K562 (cell line): Measurements from ENCODE around the gene CTSH. TPM values are rescaled to one million over a fixed set of nuclear protein-coding genes. Genes with fewer than 3 reads are reported as not detected.
A peak's percentile ranks its signal among the peaks of the same experiment; 100 is the strongest.

Experiments used
- AFF4 ChIP-seq: sonication (generic); formaldehyde crosslinking; IDR thresholded peaks from 2 replicates; pipeline ENCODE4 v1.8.0; 2023; ENCODE audit warnings: mild to moderate bottlenecking, missing genetic modification reagents
- BCOR ChIP-seq: fragments of 450-650 bp; IDR thresholded peaks from 2 replicates; pipeline ENCODE4 v1.6.1; 2016
- CBFA2T3 ChIP-seq: fragments of 450-650 bp; IDR thresholded peaks from 2 replicates; pipeline ENCODE4 v1.6.1; 2017
- CXXC5 ChIP-seq: fragments of 250-450 bp; sonication (Bioruptor Pico); IDR thresholded peaks from 2 replicates; pipeline ENCODE4 v1.8.0; 2022; ENCODE audit warnings: inconsistent platforms, mild to moderate bottlenecking, moderate library complexity
- DDX20 ChIP-seq: fragments of 450-650 bp; IDR thresholded peaks from 2 replicates; pipeline ENCODE4 v1.6.1; 2016; ENCODE audit warnings: missing genetic modification characterization, low read depth, mild to moderate bottlenecking, missing compliant biosample characterization, moderate library complexity
- ETV6 ChIP-seq, 3 experiments: fragments of 150-350 bp in 1 of 3; sonication (generic) in 1 of 3; formaldehyde crosslinking in 1 of 3; IDR thresholded peaks; 2 replicates each; pipeline versions ENCODE4 v1.6.1 to v1.8.0; 2014 to 2022; ENCODE audit warnings: borderline replicate concordance in 2 of 3, low read depth in 2 of 3, antibody characterized with exemption in 1 of 3, low read length in 1 of 3, mild to moderate bottlenecking in 1 of 3, missing genetic modification reagents in 1 of 3
- EZH2 ChIP-seq: IDR thresholded peaks from 2 replicates; pipeline ENCODE4 v1.6.1; 2012; ENCODE audit warnings: low read depth, mild to moderate bottlenecking, inconsistent platforms, low read length, borderline replicate concordance
- NUFIP1 ChIP-seq: fragments of 450-650 bp; IDR thresholded peaks from 2 replicates; pipeline ENCODE4 v1.6.1; 2018; ENCODE audit not compliant: partially characterized antibody
- POLR2G ChIP-seq: fragments of 200-400 bp; formaldehyde crosslinking; IDR thresholded peaks from 2 replicates; pipeline ENCODE4 v1.6.1; 2017; ENCODE audit warnings: low read depth, mild to moderate bottlenecking, antibody characterized with exemption, low read length, moderate library complexity
- PRMT5 ChIP-seq: sonication (generic); formaldehyde crosslinking; IDR thresholded peaks from 2 replicates; pipeline ENCODE4 v1.5.0; 2020; ENCODE audit warnings: missing genetic modification reagents
- RB1 ChIP-seq: fragments of 450-650 bp; IDR thresholded peaks from 2 replicates; pipeline ENCODE4 v1.6.1; 2017; ENCODE audit warnings: low read depth, mild to moderate bottlenecking
- SMC3 ChIP-seq: conservative IDR thresholded peaks from 2 replicates; pipeline ENCODE4 v1.6.1; 2011; ENCODE audit warnings: low read depth, low read length, improper control_type of control experiment; ENCODE audit not compliant: insufficient read depth
- TAF1 ChIP-seq: IDR thresholded peaks from 2 replicates; pipeline ENCODE4 v1.6.1; 2011; ENCODE audit warnings: mild to moderate bottlenecking, low read length, moderate library complexity; ENCODE audit not compliant: insufficient read depth, control insufficient read depth, severe bottlenecking; ENCODE audit errors: extremely low read depth
- TAF15 ChIP-seq: fragments of 200-400 bp; formaldehyde crosslinking; IDR thresholded peaks from 2 replicates; pipeline ENCODE4 v1.6.1; 2017; ENCODE audit warnings: mild to moderate bottlenecking, low read depth, low read length, moderate library complexity
- TARDBP ChIP-seq: fragments of 450-650 bp; IDR thresholded peaks from 2 replicates; pipeline ENCODE4 v1.6.1; 2016
- TRIM28 ChIP-seq: fragments of 450-650 bp; IDR thresholded peaks from 2 replicates; pipeline ENCODE4 v1.6.1; 2017
- polyA plus RNA-seq, 8 experiments: library from polyadenylated mRNA; depleted of rRNA in 4 of 8; stranded (reverse) in 5 of 8; unstranded in 3 of 8; fragments of >200 nt; fragmentation: Nextera tagmentation in 2 of 8; fragmentation: Illumina TruSeq in 1 of 8; extraction: Ambion mirVana in 2 of 8; extraction: Trizol in 1 of 8; gene quantifications; 2 replicates each; pipeline versions ENCODE4 v1.2.1 to v1.2.3, GENCODE V29; 2011 to 2014; ENCODE audit warnings: inconsistent platforms in 1 of 8, missing spikeins in 1 of 8
- total RNA-seq, 7 experiments: library from RNA; depleted of rRNA in 6 of 7; stranded (reverse); fragments of >200 nt in 6 of 7; fragmentation: Illumina TruSeq in 2 of 7; extraction: Trizol in 2 of 7; gene quantifications; 2 replicates each; pipeline versions ENCODE4 v1.2.1 to v1.2.3, GENCODE V29; 2011 to 2021; ENCODE audit warnings: low replicate concordance in 1 of 7
- TF ChIP-seq, protein P1 (sequence below): fragments of 200-800 bp; sonication (Bioruptor generic); IDR thresholded peaks from 2 replicates; pipeline ENCODE4 v1.6.1; 2017; ENCODE audit warnings: missing genetic modification characterization, missing compliant biosample characterization
- TF ChIP-seq, protein P2 (sequence below): fragments of 450-650 bp; IDR thresholded peaks from 2 replicates; pipeline ENCODE4 v1.7.1; 2018; ENCODE audit warnings: mild to moderate bottlenecking, low read depth; ENCODE audit not compliant: partially characterized antibody

Gene CTSH
- total and polyA plus RNA-seq, 9 of the 15 experiments (the other 6 are each of a cell fraction or from before 2014, with no cell fraction given) = 15.0 to 462 (median 173) TPM

GRCh38 chr15:78944669-78945407 is at the start of gene CTSH (continued):
- TF ChIP-seq, protein P1, sequence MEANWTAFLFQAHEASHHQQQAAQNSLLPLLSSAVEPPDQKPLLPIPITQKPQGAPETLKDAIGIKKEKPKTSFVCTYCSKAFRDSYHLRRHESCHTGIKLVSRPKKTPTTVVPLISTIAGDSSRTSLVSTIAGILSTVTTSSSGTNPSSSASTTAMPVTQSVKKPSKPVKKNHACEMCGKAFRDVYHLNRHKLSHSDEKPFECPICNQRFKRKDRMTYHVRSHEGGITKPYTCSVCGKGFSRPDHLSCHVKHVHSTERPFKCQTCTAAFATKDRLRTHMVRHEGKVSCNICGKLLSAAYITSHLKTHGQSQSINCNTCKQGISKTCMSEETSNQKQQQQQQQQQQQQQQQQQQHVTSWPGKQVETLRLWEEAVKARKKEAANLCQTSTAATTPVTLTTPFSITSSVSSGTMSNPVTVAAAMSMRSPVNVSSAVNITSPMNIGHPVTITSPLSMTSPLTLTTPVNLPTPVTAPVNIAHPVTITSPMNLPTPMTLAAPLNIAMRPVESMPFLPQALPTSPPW (CRISPR knock-in tag) = peak; percentile 95
- TF ChIP-seq ETV6 (IDR thresholded peaks at IDR 0.05; ENCODE audit: borderline replicate concordance in 1 of 2, low read depth in 2 of 2, low read length in 1 of 2) = no peak
- 0 out of 2 replicates have a peak, but pooled peaks have one; percentile 27 for TF ChIP-seq ETV6 (CRISPR knock-in tag; IDR thresholded peaks at IDR 0.05; ENCODE audit: borderline replicate concordance)
- no peak for TF ChIP-seq DDX20
- TF ChIP-seq TARDBP = no peak
- peak; percentile 87 for TF ChIP-seq POLR2G
- no peak for TF ChIP-seq EZH2
- no peak for TF ChIP-seq TAF15
- TF ChIP-seq AFF4 (CRISPR knock-in tag) = peak; percentile 85
- no peak for TF ChIP-seq TRIM28
- peak; percentile 77 for TF ChIP-seq TAF1
- no peak for TF ChIP-seq PRMT5 (CRISPR knock-in tag)
- TF ChIP-seq SMC3 = no peak
- no peak for TF ChIP-seq BCOR
- TF ChIP-seq CXXC5 (CRISPR knock-in tag) = peak; percentile 86
- TF ChIP-seq, protein P2, sequence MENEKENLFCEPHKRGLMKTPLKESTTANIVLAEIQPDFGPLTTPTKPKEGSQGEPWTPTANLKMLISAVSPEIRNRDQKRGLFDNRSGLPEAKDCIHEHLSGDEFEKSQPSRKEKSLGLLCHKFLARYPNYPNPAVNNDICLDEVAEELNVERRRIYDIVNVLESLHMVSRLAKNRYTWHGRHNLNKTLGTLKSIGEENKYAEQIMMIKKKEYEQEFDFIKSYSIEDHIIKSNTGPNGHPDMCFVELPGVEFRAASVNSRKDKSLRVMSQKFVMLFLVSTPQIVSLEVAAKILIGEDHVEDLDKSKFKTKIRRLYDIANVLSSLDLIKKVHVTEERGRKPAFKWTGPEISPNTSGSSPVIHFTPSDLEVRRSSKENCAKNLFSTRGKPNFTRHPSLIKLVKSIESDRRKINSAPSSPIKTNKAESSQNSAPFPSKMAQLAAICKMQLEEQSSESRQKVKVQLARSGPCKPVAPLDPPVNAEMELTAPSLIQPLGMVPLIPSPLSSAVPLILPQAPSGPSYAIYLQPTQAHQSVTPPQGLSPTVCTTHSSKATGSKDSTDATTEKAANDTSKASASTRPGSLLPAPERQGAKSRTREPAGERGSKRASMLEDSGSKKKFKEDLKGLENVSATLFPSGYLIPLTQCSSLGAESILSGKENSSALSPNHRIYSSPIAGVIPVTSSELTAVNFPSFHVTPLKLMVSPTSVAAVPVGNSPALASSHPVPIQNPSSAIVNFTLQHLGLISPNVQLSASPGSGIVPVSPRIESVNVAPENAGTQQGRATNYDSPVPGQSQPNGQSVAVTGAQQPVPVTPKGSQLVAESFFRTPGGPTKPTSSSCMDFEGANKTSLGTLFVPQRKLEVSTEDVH = no peak
- TF ChIP-seq CBFA2T3 = peak; percentile 51
- TF ChIP-seq NUFIP1 = no peak
- TF ChIP-seq RB1 = 0 out of 2 replicates have a peak, but pooled peaks have one; percentile 1
